HepG2 (cell line): ENCODE measurements around the gene GRAMD2A.

Experiments
- ARNT ChIP-seq: fragments of 450-650 bp; IDR thresholded peaks from 2 replicates; pipeline ENCODE4 v1.6.1; 2017
- CTCF ChIP-seq: sonication (generic); formaldehyde crosslinking; IDR thresholded peaks from 2 replicates; pipeline ENCODE4 v1.5.0; 2020; ENCODE audit warnings: mild to moderate bottlenecking, missing genetic modification reagents, moderate library complexity
- DNMT1 ChIP-seq: sonication (generic); formaldehyde crosslinking; IDR thresholded peaks from 2 replicates; pipeline ENCODE4 v1.5.1; 2020; ENCODE audit warnings: mild to moderate bottlenecking, missing genetic modification reagents
- FOXK2 ChIP-seq: fragments of 450-650 bp; IDR thresholded peaks from 2 replicates; pipeline ENCODE4 v1.6.1; 2016
- MXD4 ChIP-seq: IDR thresholded peaks from 2 replicates; pipeline ENCODE4 v1.6.1; 2016; ENCODE audit warnings: mild to moderate bottlenecking, missing biosample characterization, missing genetic modification reagents
- TBP ChIP-seq: sonication (generic); formaldehyde crosslinking; IDR thresholded peaks from 2 replicates; pipeline ENCODE4 v1.5.0; 2020; ENCODE audit warnings: missing genetic modification reagents
- ZBTB1 ChIP-seq: sonication (generic); formaldehyde crosslinking; IDR thresholded peaks from 2 replicates; pipeline ENCODE4 v1.4.0; 2020; ENCODE audit warnings: missing genetic modification reagents, borderline replicate concordance
- ZNF143 ChIP-seq: sonication (generic); formaldehyde crosslinking; IDR thresholded peaks from 2 replicates; pipeline ENCODE4 v1.4.0; 2020; ENCODE audit warnings: missing genetic modification reagents
- TF ChIP-seq, protein P1 (sequence below): sonication (generic); formaldehyde crosslinking; IDR thresholded peaks from 2 replicates; pipeline ENCODE4 v1.8.1; 2023; ENCODE audit warnings: mild to moderate bottlenecking, moderate library complexity, missing genetic modification reagents

GRCh38 chr15:72146221-72146620 lies 51.4 kb downstream of the GRAMD2A start:
- TF ChIP-seq ARNT (no peak), DNMT1 (CRISPR knock-in tag) (no peak), FOXK2 (no peak), ZNF143 (CRISPR knock-in tag) (no peak), ZBTB1 (no peak), MXD4 (no peak), TBP (CRISPR knock-in tag) (no peak), CTCF (no peak)
- TF ChIP-seq, protein P1, sequence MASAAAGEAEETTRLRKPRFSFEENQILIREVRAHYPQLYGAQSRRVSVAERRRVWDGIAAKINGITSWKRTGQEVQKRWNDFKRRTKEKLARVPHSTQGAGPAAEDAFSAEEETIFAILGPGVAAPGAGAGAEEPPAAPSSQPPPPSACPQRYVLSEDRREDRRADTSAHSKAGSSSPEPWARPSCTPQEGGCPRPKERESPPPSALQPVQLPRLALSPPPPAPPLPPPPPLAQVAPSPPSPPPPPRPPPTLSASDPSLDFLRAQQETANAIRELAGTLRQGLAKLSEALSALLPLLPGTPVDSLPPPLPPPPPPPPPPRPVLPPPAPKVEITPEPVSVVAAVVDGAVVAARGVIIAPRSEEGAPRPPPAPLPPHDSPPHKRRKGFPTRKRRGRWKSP (CRISPR knock-in tag): no peak
